ENCODE data around the gene COL16A1. TPM values are rescaled to one million over a fixed set of nuclear protein-coding genes. Genes with fewer than 3 reads are reported as not detected.

Gene COL16A1
- polyA plus RNA-seq, 1 of the 3 experiments (the other 2 are of a cell fraction) = 10.4 TPM

GRCh38 chr1:31685795-31686194 is 18.0 kb downstream of the COL16A1 start:
- WGBS (ENCODE audit: low lambda C conversion rate) = 90% methylated on average over 6 of the region's 8 CpGs
- H4K20me1 ChIP-seq (ENCODE audit: insufficient read depth) = no peaks in the 10 kb centered on the region
- CTCF ChIA-PET = interaction anchor here (0.6 to 1.4 kb wide), 5 partner anchors 22 to 104 kb away, joined by 3 to 5 read pairs (median 3); no protein-coding TSS in a partner anchor
- H3K4me3 ChIP-seq (ENCODE audit: low read depth in 2 of 2, low read length in 1 of 2) = no peak overlapping the region
- H3K79me2 ChIP-seq (ENCODE audit: insufficient read depth) = no peaks in the 10 kb centered on the region
- H3K9me3 ChIP-seq = no peaks in the 10 kb centered on the region
- no peaks in the 10 kb centered on the region for H3K9me2 ChIP-seq
- no peak overlapping the region for H2AFZ ChIP-seq (ENCODE audit: low read depth)
- no peaks in the 10 kb centered on the region for H3F3A ChIP-seq (replicated peaks; ENCODE audit: insufficient read depth)
- no peaks in the 10 kb centered on the region for H3K27me3 ChIP-seq (ENCODE audit: insufficient read depth)
- H3K9ac ChIP-seq = no peak overlapping the region
- H3K36me3 ChIP-seq (replicated peaks in 1 of 2; ENCODE audit: control insufficient read depth in 1 of 2, insufficient read depth in 2 of 2, low read length in 1 of 2) = peaks cover 0 to 3% of the 10 kb centered on the region in 2 experiments
- DNase-seq = no peak
- H3K4me2 ChIP-seq = no peak overlapping the region
- peaks cover 3 to 18% of the 10 kb centered on the region in 2 experiments; a peak in 3 of 4 replicates for H3K4me1 ChIP-seq (ENCODE audit: control insufficient read depth in 1 of 2, insufficient read depth in 2 of 2, low read depth in 1 of 2, low read length in 1 of 2)
- TF ChIP-seq SIN3A (IDR thresholded peaks at IDR 0.05; ENCODE audit: borderline replicate concordance, low read depth, low read length) (no peak), IRF3 (IDR thresholded peaks at IDR 0.05; ENCODE audit: low read depth, low read length) (no peak)
- no peak overlapping the region for H3K27ac ChIP-seq (ENCODE audit: low read depth in 2 of 2, low read length in 1 of 2)
- POLR2A ChIA-PET = no interaction called here

GRCh38 chr1:31683997-31684396 is 19.8 kb downstream of the COL16A1 start:
- WGBS (ENCODE audit: low lambda C conversion rate) = 84% methylated on average over 6 of the region's 11 CpGs
- CTCF ChIA-PET = interaction anchor here (0.8 to 1.3 kb wide), 6 partner anchors 12 to 105 kb away, joined by 3 to 5 read pairs (median 4); no protein-coding TSS in a partner anchor

More at GRCh38 chr1:31683997-31684396, 19.8 kb downstream of the COL16A1 start:
- Histone ChIP-seq H3K9ac (no peak overlapping the region), H3K27ac (ENCODE audit: low read depth in 2 of 2, low read length in 1 of 2) (no peak overlapping the region), H3K4me3 (ENCODE audit: low read depth in 2 of 2, low read length in 1 of 2) (no peak overlapping the region), H3K9me3 (no peaks in the 10 kb centered on the region), H2AFZ (ENCODE audit: low read depth) (no peak overlapping the region), H3K27me3 (ENCODE audit: insufficient read depth) (no peaks in the 10 kb centered on the region), H3K4me1 (ENCODE audit: control insufficient read depth in 1 of 2, insufficient read depth in 2 of 2, low read depth in 1 of 2, low read length in 1 of 2) (peaks cover 0 to 4% of the 10 kb centered on the region in 2 experiments; a peak in 2 of 4 replicates), H4K20me1 (ENCODE audit: insufficient read depth) (no peaks in the 10 kb centered on the region), H3K9me2 (no peaks in the 10 kb centered on the region), H3F3A (replicated peaks; ENCODE audit: insufficient read depth) (no peaks in the 10 kb centered on the region), H3K79me2 (ENCODE audit: insufficient read depth) (no peaks in the 10 kb centered on the region), H3K4me2 (no peak overlapping the region), H3K36me3 (replicated peaks in 1 of 2; ENCODE audit: control insufficient read depth in 1 of 2, insufficient read depth in 2 of 2, low read length in 1 of 2) (peaks cover 0 to 3% of the 10 kb centered on the region in 2 experiments)
- DNase-seq = peak; percentile 55
- POLR2A ChIA-PET = no interaction called here
- TF ChIP-seq EP300 (IDR thresholded peaks at IDR 0.05; ENCODE audit: borderline replicate concordance in 1 of 2, low read depth in 1 of 2, low read length in 1 of 2) (no peak), TCF12 (IDR thresholded peaks at IDR 0.05) (no peak), GABPA (IDR thresholded peaks at IDR 0.05; ENCODE audit: low read depth) (no peak), RXRA (IDR thresholded peaks at IDR 0.05; ENCODE audit: borderline replicate concordance, low read depth) (no peak), CTCF (IDR thresholded peaks at IDR 0.05) (peak; percentile 42), PBX3 (IDR thresholded peaks at IDR 0.05) (no peak), RAD21 (IDR thresholded peaks at IDR 0.05; ENCODE audit: low read length) (no peak)

Data from SK-N-SH (cell line).